ENCODE measurements around the gene HADHB.

The HADHB gene
- 41.8 to 60.1 reads per million in 2 donors for total RNA-seq

GRCh38 chr2:26244309-26245230 lies at the start of gene HADHB, which contains the start of gene HADHA:
Gene HADHB, plus strand, starts transcription at chr2:26244939. Its CDS starts 9,316 bp downstream, at chr2:26254255.
Gene HADHA, minus strand, starts transcription at chr2:26244632. Its CDS starts 36 bp downstream, at chr2:26244596.
- peak; percentile 62 to 91 (median 77) for DNase-seq

GRCh38 chr2:26195040-26195984 lies 49.4 kb upstream of the HADHB start:
- DNase-seq, result no peak

- no peak for DNase-seq
These were observed 47.9 kb upstream of the HADHB start for GRCh38 chr2:26196683-26197418.

GRCh38 chr2:26197516-26197915 lies 47.2 kb upstream of the HADHB start:
- no peak for DNase-seq

GRCh38 chr2:26202981-26203490 lies 41.7 kb upstream of the HADHB start:
- peak in 1 of 5 experiments; percentile 47 for DNase-seq

- no peak for DNase-seq
These were observed 40.8 kb upstream of the HADHB start for GRCh38 chr2:26203906-26204305.

- no peak for DNase-seq
These were observed 32.7 kb upstream of the HADHB start for GRCh38 chr2:26212011-26212410.

- DNase-seq, result no peak
These were observed 30.0 kb upstream of the HADHB start for GRCh38 chr2:26214759-26215158.

GRCh38 chr2:26215833-26216232 lies 28.9 kb upstream of the HADHB start:
- no peak for DNase-seq

- DNase-seq, result no peak
These were observed 28.2 kb upstream of the HADHB start for GRCh38 chr2:26216587-26216986.

GRCh38 chr2:26217720-26218119 lies 27.0 kb upstream of the HADHB start:
- DNase-seq, result no peak

GRCh38 chr2:26223018-26223417 lies 21.7 kb upstream of the HADHB start:
- DNase-seq, result no peak

GRCh38 chr2:26224095-26224494 lies 20.6 kb upstream of the HADHB start:
- DNase-seq, result no peak

- DNase-seq, result no peak
These were observed 15.1 kb upstream of the HADHB start for GRCh38 chr2:26229595-26229994.

GRCh38 chr2:26230806-26231205 lies 13.9 kb upstream of the HADHB start:
- no peak for DNase-seq

- DNase-seq, result no peak
These were observed 9.7 kb upstream of the HADHB start for GRCh38 chr2:26235089-26235488.

- no peak for DNase-seq
These were observed 6.9 kb upstream of the HADHB start for GRCh38 chr2:26237868-26238267.

- no peak for DNase-seq
These were observed 6.3 kb upstream of the HADHB start for GRCh38 chr2:26238311-26238958.

GRCh38 chr2:26241928-26242436 lies 2.8 kb upstream of the HADHB start:
- DNase-seq, result no peak

- peak in 2 of 5 experiments; percentile 13 to 52 for DNase-seq
These were observed 1.1 kb upstream of the HADHB start for GRCh38 chr2:26243470-26244308.
